Muscle of arm (tissue), 12 donors: ENCODE results near the gene MCF2L. TPM values are rescaled to one million over a fixed set of nuclear protein-coding genes. Genes with fewer than 3 reads are reported as not detected.
"Not testable (repeated sequence)": the region's sequence is repeated elsewhere in the genome, so short reads cannot be mapped to it uniquely, and the experiment has no call there.

ENCODE experiments used
- DNase-seq: peaks from one replicate; pipeline ENCODE4 v3.0.0-alpha.2; 2013
- polyA plus RNA-seq, 12 donors: library from polyadenylated mRNA; unstranded; fragments of 120-200 nt; gene quantifications; one replicate each; pipeline ENCODE4 v1.2.1, GENCODE V29; 2013; ENCODE audit not compliant: insufficient read length in 12 of 12

MCF2L gene
- polyA plus RNA-seq, 12 donors: 13.7 to 50.7 (median 22.0) TPM; not detected in 1

GRCh38 chr13:113109151-113110047 lies 140.4 kb downstream of the MCF2L start:
- no peak for DNase-seq

GRCh38 chr13:113110048-113110851 lies 141.2 kb downstream of the MCF2L start:
- DNase-seq: no peak

GRCh38 chr13:113110852-113111315 lies 141.9 kb downstream of the MCF2L start:
- DNase-seq: no peak

GRCh38 chr13:113111821-113112220 lies 142.8 kb downstream of the MCF2L start:
- not testable (repeated sequence) for DNase-seq

- DNase-seq: not testable (repeated sequence)
Observed at GRCh38 chr13:113112475-113112874, 143.5 kb downstream of the MCF2L start.

- no peak for DNase-seq
Observed at GRCh38 chr13:113112893-113113845, 144.2 kb downstream of the MCF2L start.

- DNase-seq: no peak
Observed at GRCh38 chr13:113113846-113114271, 144.8 kb downstream of the MCF2L start.

GRCh38 chr13:113114511-113115362 lies 145.7 kb downstream of the MCF2L start:
- no peak for DNase-seq

GRCh38 chr13:113115363-113116205 lies 146.6 kb downstream of the MCF2L start:
- no peak for DNase-seq

GRCh38 chr13:113116206-113116800 lies 147.3 kb downstream of the MCF2L start:
- DNase-seq: no peak

GRCh38 chr13:113116871-113117271 lies 147.9 kb downstream of the MCF2L start:
- DNase-seq: no peak

- DNase-seq: no peak
Observed at GRCh38 chr13:113117335-113117872, 148.4 kb downstream of the MCF2L start.

- DNase-seq: no peak
Observed at GRCh38 chr13:113117911-113118260, 148.9 kb downstream of the MCF2L start.

- no peak for DNase-seq
Observed at GRCh38 chr13:113118261-113119021, 149.4 kb downstream of the MCF2L start.

- no peak for DNase-seq
Observed at GRCh38 chr13:113119166-113119821, 150.3 kb downstream of the MCF2L start.

GRCh38 chr13:113119822-113120189 lies 150.8 kb downstream of the MCF2L start:
- DNase-seq: no peak
